GM18519 (cell line): ENCODE measurements around the gene KIF26A.

Experiments
- ATAC-seq: cut with Tn5 transposase; IDR thresholded peaks from one replicate; pipeline ENCODE4 v1.9.1; 2021; ENCODE audit warnings: mild to moderate bottlenecking, moderate library complexity; ENCODE audit not compliant: unreplicated experiment, low FRiP score

Gene KIF26A

GRCh38 chr14:104138098-104138717 is at the start of gene KIF26A:
TSS of gene KIF26A (plus strand) at chr14:104138587. CDS start at chr14:104138723, 136 bp downstream.
- no peak for ATAC-seq

- no peak for ATAC-seq
Observed at GRCh38 chr14:104090071-104090748, 48.2 kb upstream of the KIF26A start.

GRCh38 chr14:104091061-104091926 is 47.1 kb upstream of the KIF26A start:
- ATAC-seq: no peak

- ATAC-seq: no peak
Observed at GRCh38 chr14:104091927-104092771, 46.2 kb upstream of the KIF26A start.

GRCh38 chr14:104092931-104093365 is 45.4 kb upstream of the KIF26A start:
- ATAC-seq: no peak

- no peak for ATAC-seq
Observed at GRCh38 chr14:104093366-104094055, 44.9 kb upstream of the KIF26A start.

GRCh38 chr14:104094056-104094708 is 44.2 kb upstream of the KIF26A start:
- ATAC-seq: no peak

GRCh38 chr14:104094709-104095425 is 43.5 kb upstream of the KIF26A start:
- no peak for ATAC-seq

- ATAC-seq: no peak
Observed at GRCh38 chr14:104095426-104096310, 42.7 kb upstream of the KIF26A start.

- no peak for ATAC-seq
Observed at GRCh38 chr14:104096318-104096717, 42.1 kb upstream of the KIF26A start.

GRCh38 chr14:104096751-104097700 is 41.4 kb upstream of the KIF26A start:
- ATAC-seq: no peak

GRCh38 chr14:104098272-104099095 is 39.9 kb upstream of the KIF26A start:
- ATAC-seq: no peak

- no peak for ATAC-seq
Observed at GRCh38 chr14:104099096-104100041, 39.0 kb upstream of the KIF26A start.

GRCh38 chr14:104100171-104101085 is 38.0 kb upstream of the KIF26A start:
- ATAC-seq: no peak
